Activated naive CD8-positive, alpha-beta T cell treated with anti-CD3 and anti-CD28 coated beads, Interleukin-2, amount 10 ng/mL, durations not matched to agents 7 days and 5 days (primary cell): Measurements from ENCODE around the gene TGM4. TPM values are rescaled to one million over a fixed set of nuclear protein-coding genes. Genes with fewer than 3 reads are reported as not detected.

ENCODE experiments used
- ATAC-seq: fragments of 150-1000 bp; cut with Tn5 transposase; one replicate; pipeline ENCODE4 v1.10.0; 2021; ENCODE audit warnings: low read depth, moderate library complexity
- POLR2A ChIA-PET: fragments of 350-600 bp; sonication (Branson Sonifier 250); formaldehyde crosslinking; loops from one replicate; lab custom pipeline; 2021; ENCODE audit warnings: antibody characterized with exemption; lab: Charles Lee
- DNase-seq: peaks from one replicate; pipeline ENCODE4 v3.0.0; 2021
- H3K27ac Mint-ChIP-seq: one replicate; pipeline ENCODE4 v1.8.0; 2022; ENCODE audit warnings: mild to moderate bottlenecking, mixed read lengths
- H3K27me3 Mint-ChIP-seq: one replicate; pipeline ENCODE4 v1.8.0; 2022; ENCODE audit warnings: mild to moderate bottlenecking, moderate library complexity, mixed read lengths
- H3K36me3 Mint-ChIP-seq: one replicate; pipeline ENCODE4 v1.8.0; 2021; ENCODE audit warnings: mild to moderate bottlenecking, mixed read lengths
- H3K4me1 Mint-ChIP-seq: one replicate; pipeline ENCODE4 v1.8.0; 2021; ENCODE audit warnings: mixed read lengths
- H3K4me3 Mint-ChIP-seq: one replicate; pipeline ENCODE4 v1.8.0; 2022; ENCODE audit warnings: mild to moderate bottlenecking, moderate library complexity, mixed read lengths
- H3K9me3 Mint-ChIP-seq: one replicate; pipeline ENCODE4 v1.8.0; 2021; ENCODE audit warnings: mixed read lengths
- total RNA-seq, 2 experiments: library from RNA; stranded (reverse); gene quantifications; one replicate each; pipeline ENCODE4 v1.2.3, GENCODE V29; 2021

Gene TGM4
- total RNA-seq, 2 experiments from 2014 or later: not detected

DNA sequence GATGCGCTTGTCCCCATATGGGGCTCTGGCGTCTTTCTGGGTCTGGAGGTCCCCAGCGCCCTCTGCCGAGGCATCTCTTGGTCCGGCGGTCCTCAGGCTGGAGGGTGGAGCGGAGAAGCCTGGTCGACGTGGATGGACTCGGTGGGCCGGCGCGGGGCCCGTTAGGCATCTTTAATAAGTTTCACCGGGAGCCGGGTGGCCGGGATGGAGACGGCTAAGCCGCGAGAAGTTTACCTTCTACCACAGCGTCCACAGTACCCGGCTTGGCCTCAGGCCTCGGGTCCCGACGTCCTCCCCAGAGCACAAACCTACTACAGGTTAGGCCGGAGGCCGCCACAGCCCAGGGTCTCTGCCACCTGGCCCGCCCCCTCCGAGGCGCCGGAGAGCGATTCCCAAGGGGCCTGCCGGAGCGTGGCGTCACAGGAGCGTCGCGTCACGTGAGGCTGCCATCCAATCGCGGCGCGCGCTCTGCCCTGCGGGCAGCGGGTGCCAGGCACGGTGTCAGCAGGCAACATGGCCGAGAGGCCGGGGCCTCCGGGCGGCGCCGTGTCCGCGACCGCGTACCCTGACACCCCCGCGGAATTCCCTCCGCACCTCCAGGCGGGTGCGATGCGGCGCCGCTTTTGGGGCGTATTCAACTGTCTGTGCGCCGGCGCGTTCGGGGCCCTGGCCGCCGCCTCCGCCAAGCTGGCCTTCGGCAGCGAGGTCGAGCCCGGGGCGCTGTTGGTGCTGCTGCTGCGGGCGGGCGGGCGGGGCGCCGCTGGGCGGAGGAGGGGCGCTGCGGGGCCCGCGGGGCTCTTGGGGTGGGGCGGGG, 12.8 kb upstream of the TGM4 start, which contains the start of gene TMEM42:
TMEM42 (plus strand) TSS at position 501 of the 814 bp plus-strand sequence; CDS start at position 514, 13 bp downstream.
- peak within 1 kb of the TSS; percentile 86 for H3K4me3 Mint-ChIP-seq
- H3K27me3 Mint-ChIP-seq: no peaks in the 10 kb centered on the region
- H3K9me3 Mint-ChIP-seq: no peaks in the 10 kb centered on the region
- POLR2A ChIA-PET: no interaction called here
- DNase-seq (peak; percentile 91), ATAC-seq (peak; percentile 93)
- peaks cover 7% of the 10 kb centered on the region for H3K36me3 Mint-ChIP-seq
- peak within 1 kb of the TSS; percentile 85 for H3K27ac Mint-ChIP-seq
- H3K4me1 Mint-ChIP-seq: peaks cover 28% of the 10 kb centered on the region

DNA sequence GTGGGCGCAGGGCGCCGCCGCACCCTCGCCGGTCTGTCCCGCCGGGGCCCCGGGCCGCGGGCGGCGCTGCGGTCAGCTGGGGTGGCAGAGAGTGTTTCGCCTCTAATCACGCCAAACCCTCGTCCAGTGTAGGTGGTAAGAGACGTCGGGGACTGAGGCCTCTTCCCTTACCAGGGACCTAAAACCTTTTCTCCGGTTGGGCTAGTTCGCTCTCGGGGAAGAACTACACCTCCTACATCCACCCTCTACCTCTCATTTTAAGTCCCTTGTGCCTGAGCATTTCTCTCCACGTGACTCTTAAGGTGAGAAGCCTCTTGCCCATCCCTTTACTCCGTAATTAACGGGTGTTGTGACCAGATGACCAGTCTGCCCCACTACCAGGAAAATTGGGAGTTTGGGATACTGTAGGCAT, 12.2 kb upstream of the TGM4 start:
- POLR2A ChIA-PET: no interaction called here
- Mint-ChIP-seq H3K27me3 (no peaks in the 10 kb centered on the region), H3K27ac (peak overlapping the region; percentile 80), H3K9me3 (no peaks in the 10 kb centered on the region), H3K4me1 (peaks cover 34% of the 10 kb centered on the region), H3K4me3 (peak overlapping the region; percentile 80), H3K36me3 (peaks cover 13% of the 10 kb centered on the region)
- ATAC-seq (peak; percentile 7), DNase-seq (no peak)

DNA sequence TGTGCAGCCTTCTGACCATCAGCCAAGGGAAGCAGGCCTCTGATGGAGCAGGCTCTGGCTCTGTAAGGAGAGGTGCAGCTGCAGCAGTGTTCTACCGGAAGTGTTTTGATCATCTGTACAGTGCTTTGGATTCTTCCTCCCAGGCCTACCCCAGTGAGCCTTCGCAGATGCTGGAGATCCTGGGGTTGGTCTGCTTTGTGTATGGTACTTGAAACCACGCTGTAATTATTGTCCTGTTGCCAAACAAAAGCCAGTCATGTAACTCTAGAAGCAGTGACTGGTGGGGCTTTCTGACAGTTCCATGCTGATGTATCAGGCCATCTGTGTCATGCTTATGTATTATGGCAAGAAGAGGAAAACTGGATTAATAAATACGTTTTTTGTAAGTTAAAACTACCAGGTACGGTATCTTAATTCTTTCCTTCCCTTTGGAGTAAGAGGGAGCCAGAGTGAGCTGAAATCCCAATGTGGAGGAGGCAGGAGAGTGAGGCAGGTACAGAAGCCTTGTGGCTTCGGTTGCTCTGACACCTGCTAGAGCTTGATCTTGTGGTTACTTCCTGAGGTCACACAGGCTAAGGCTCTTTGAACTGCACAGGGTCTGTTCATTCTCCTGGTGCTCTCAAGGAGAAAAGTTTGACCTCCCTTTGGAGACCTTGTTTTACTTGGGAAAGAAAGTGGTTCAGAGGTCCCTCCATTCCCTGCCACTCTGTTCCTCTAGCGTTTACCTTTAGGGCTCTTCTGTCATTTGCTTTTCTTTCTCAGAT, 9.0 kb upstream of the TGM4 start:
- Mint-ChIP-seq H3K4me3 (peak overlapping the region; percentile 60), H3K36me3 (peaks cover 20% of the 10 kb centered on the region), H3K4me1 (peaks cover 35% of the 10 kb centered on the region), H3K9me3 (peaks cover 3% of the 10 kb centered on the region), H3K27ac (peak overlapping the region; percentile 68), H3K27me3 (no peaks in the 10 kb centered on the region)
- POLR2A ChIA-PET: interaction anchor here (0.6 to 0.7 kb wide), 3 partner anchors 31 to 140 kb away, joined by 3 to 7 read pairs (median 4); no protein-coding TSS in a partner anchor
- DNase-seq (peak; percentile 38), ATAC-seq (peak; percentile 27)

DNA sequence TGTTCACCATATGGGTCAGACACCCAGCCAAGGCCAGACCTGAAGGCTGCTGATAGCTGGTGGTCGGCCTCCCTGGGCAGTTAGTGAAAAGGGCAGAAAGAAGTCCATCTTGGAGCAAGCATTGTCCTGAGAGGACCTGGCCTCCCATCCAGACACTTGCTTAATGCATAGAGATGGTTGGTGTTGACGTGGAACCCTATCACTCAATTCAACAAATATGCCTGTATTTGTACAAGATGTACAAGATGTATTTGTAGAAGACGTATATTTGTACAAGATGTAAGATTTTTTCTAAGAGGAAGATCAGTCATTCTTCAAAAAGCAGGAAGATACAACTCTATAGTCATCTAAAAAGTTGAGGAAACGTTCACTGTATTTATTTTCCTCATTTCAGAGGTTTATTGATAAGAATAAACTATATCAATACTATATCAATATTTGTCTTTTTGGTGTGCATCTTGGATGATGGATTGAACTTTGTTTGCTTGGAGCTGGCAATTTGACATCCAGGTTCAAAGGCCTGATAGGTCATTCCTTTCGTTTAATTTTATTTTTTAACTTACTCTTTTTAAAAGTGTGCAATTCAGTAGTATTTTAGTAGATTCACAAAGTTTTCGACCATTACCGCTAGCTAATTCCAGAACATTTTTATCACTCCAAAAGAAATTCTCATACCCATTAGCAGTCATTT, 6.8 kb upstream of the TGM4 start:
- Mint-ChIP-seq H3K4me1 (peaks cover 29% of the 10 kb centered on the region), H3K27me3 (no peaks in the 10 kb centered on the region), H3K36me3 (peaks cover 20% of the 10 kb centered on the region), H3K4me3 (no peak overlapping the region), H3K27ac (no peak overlapping the region), H3K9me3 (peaks cover 3% of the 10 kb centered on the region)
- POLR2A ChIA-PET: no interaction called here
- DNase-seq (no peak), ATAC-seq (no peak)

DNA sequence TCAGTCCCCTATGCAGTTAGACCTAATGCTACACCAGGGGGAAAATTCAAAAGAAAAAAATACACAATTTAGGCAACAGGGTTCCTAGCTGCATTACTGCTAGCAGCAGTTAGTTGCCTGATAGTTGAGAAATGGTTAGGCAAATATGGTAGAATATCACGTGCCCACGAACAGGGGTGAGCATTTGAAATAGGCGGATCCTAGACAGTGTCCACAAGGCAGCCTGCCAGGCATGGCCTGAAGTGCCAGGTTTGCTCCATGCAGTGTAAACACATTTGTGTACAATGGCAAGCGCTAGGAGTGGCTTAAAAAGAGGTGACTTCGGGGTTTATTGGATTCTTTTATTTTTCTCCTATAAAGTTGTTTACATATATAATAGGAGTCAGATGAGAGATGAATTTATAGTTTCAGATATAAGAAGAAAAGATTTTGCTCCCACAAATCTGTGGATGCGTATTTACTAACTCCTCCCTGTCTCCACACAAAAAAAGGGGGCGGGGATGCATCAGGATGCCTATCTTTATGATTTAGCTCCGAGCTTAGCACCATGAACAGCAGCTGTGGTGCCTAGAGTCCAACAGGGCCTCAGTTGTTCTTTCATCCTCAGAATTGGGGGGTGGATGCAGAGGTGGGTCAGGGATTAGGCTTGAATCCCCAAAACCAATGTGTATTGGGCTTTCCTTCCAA, 3.9 kb upstream of the TGM4 start:
- Mint-ChIP-seq H3K36me3 (peaks cover 17% of the 10 kb centered on the region), H3K9me3 (peaks cover 3% of the 10 kb centered on the region), H3K4me3 (no peak overlapping the region), H3K27me3 (no peaks in the 10 kb centered on the region), H3K27ac (no peak overlapping the region), H3K4me1 (peaks cover 15% of the 10 kb centered on the region)
- ATAC-seq: no peak
- no peak for DNase-seq
- POLR2A ChIA-PET: no interaction called here

DNA sequence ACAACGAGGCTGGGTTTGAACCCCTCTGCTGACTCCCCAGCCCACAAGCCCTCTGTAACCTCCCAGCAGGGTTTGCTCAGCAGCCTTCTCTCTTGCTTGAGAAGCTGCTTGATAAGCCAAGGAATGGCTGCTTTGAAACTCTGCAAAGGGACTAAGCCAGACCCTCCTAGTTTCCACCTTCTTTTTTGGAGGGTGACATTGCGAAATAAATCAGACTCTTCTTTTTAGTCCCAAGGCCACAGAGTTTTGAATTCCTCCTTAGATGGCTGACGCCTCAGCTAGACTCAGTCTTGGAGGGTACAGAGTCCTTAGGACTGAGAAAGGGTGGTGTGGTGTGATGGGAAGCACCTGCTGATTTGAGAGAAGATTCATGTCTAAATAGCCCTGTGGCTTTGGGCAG, 1.2 kb downstream of the TGM4 start:
- H3K27ac Mint-ChIP-seq: no peak overlapping the region
- no peak overlapping the region for H3K4me3 Mint-ChIP-seq
- no peaks in the 10 kb centered on the region for H3K36me3 Mint-ChIP-seq
- no peaks in the 10 kb centered on the region for H3K9me3 Mint-ChIP-seq
- no peak for ATAC-seq
- no peaks in the 10 kb centered on the region for H3K4me1 Mint-ChIP-seq
- H3K27me3 Mint-ChIP-seq: peaks cover 3% of the 10 kb centered on the region
- POLR2A ChIA-PET: no interaction called here
- no peak for DNase-seq

DNA sequence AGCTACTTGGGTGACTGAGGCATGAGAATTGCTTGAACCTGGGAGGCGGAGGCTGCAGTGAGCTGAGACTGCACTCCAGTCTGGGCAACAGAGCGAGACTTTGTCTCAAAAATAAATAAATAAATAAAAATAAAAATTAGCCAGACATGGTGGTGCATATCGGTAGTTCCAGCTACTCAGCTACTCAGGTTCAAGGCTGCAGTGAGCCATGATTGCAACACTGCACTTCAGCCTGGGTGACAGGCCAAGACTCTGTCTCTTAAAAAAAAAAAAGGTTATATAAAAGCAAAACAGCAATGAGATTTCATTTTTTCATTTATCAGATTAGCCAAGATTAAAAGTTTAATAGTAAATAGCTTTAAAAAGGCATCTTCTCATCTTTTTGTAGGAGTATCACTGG, 2.9 kb downstream of the TGM4 start:
- ATAC-seq: no peak
- no peak for DNase-seq
- no peak overlapping the region for H3K27ac Mint-ChIP-seq
- POLR2A ChIA-PET: no interaction called here
- no peak overlapping the region for H3K4me3 Mint-ChIP-seq
- peaks cover 12% of the 10 kb centered on the region for H3K27me3 Mint-ChIP-seq
- no peaks in the 10 kb centered on the region for H3K9me3 Mint-ChIP-seq
- no peaks in the 10 kb centered on the region for H3K4me1 Mint-ChIP-seq
- no peaks in the 10 kb centered on the region for H3K36me3 Mint-ChIP-seq

DNA sequence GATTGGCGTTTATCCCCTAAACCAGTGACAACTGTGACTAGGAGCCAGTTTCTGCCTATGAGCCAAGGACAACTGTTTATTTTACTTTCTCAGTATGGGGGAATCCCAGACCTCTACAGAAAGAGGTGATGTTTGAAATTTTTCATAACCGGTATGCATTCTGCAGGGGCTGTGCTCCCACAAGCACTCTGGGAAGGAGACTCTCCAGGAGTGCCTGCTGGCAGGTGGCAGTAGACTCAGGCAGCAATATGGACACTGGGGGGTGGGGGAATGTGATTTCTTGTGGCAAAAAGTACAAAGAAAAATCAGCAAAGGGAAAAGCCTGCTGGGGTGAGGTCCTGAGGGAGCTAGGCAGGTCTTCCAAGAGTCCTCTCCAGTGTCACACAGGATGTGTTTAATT, 5.9 kb downstream of the TGM4 start:
- Mint-ChIP-seq H3K27me3 (peaks cover 14% of the 10 kb centered on the region), H3K27ac (no peak overlapping the region), H3K4me3 (no peak overlapping the region), H3K4me1 (no peaks in the 10 kb centered on the region), H3K9me3 (no peaks in the 10 kb centered on the region), H3K36me3 (no peaks in the 10 kb centered on the region)
- POLR2A ChIA-PET: no interaction called here
- ATAC-seq: no peak
- no peak for DNase-seq

DNA sequence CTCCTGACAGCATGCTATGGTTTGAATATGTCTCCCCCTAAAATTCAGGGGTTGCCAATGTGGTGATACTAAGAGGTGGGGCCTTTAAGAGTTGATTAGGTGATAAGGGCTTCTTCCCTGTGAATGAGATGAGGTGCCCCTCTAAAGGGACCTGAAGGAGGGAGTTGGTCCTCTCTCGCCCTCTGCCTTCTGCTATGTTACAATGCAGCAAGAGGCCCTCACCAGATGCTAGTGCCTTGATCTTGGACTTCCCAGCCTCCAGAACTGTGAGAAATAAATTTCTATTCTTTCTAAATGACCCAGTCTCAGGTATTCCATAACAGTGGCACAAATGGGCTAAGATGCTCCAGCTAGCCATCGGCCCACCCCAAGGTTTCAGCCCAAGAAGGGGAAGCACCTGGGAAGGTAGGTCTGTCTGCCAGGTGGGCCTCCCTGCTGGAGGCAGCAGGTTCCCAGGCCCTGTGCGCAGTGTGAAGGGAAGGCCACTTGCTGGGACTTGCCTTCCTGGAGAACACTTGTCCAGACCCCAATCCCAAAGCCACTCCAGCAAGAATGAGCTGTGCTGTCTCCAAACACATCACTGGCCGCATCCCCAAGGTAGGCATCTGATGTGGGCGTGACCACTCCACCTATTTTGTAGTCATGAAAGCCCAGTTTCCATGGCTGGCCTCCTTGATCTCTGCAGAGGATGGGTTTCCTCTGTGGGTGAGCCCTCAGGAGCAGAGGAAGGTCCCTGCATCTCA, 9.0 kb downstream of the TGM4 start:
- POLR2A ChIA-PET: no interaction called here
- peaks cover 20% of the 10 kb centered on the region for H3K27me3 Mint-ChIP-seq
- no peaks in the 10 kb centered on the region for H3K4me1 Mint-ChIP-seq
- no peak for DNase-seq
- no peak overlapping the region for H3K4me3 Mint-ChIP-seq
- no peak for ATAC-seq
- no peak overlapping the region for H3K27ac Mint-ChIP-seq
- no peaks in the 10 kb centered on the region for H3K9me3 Mint-ChIP-seq
- no peaks in the 10 kb centered on the region for H3K36me3 Mint-ChIP-seq

DNA sequence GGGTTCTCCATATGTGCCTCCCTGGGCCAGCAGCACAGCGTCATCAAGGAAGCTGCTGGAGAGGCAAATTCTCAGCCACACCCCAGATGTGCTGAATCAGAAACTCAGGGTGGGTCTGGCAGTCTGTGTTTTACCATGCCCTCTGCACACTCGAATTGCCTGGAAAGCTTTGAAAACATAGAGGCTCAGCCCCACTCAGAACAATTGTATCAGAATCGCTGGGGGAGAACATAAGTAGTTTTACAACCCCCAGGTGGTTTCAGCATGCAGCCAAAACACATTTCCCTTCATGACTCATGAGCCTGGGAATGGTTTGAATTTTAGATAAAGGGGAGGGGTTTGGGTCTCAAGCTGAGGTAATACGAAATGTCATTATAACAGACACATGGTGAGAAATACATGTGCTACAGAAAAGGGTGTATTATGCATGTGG, 9.6 kb downstream of the TGM4 start:
- H3K27ac Mint-ChIP-seq: no peak overlapping the region
- H3K36me3 Mint-ChIP-seq: no peaks in the 10 kb centered on the region
- ATAC-seq (no peak), DNase-seq (no peak)
- H3K9me3 Mint-ChIP-seq: no peaks in the 10 kb centered on the region
- H3K27me3 Mint-ChIP-seq: peaks cover 20% of the 10 kb centered on the region
- no peak overlapping the region for H3K4me3 Mint-ChIP-seq
- no peaks in the 10 kb centered on the region for H3K4me1 Mint-ChIP-seq
- POLR2A ChIA-PET: no interaction called here

DNA sequence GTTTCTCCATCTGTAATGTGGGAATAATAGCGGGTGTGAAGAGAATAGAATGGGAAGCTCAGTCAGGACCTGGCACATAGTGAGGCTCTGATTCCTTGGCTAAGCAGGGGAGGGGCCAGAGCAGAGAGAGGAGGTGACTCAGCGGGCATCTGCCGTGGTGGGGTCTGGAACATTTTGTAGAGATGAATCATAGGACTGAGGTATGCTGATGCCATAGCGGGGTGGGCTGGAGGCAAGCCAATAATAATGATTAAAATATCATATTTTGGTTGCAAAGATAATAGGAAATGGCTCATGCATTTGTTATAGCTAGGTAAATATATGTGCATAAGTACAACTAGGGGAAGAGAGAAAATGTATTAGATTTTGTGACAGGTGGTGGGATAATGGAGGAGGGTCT, 11.2 kb downstream of the TGM4 start:
- Mint-ChIP-seq H3K9me3 (no peaks in the 10 kb centered on the region), H3K27ac (no peak overlapping the region)
- no peak for ATAC-seq

DNA sequence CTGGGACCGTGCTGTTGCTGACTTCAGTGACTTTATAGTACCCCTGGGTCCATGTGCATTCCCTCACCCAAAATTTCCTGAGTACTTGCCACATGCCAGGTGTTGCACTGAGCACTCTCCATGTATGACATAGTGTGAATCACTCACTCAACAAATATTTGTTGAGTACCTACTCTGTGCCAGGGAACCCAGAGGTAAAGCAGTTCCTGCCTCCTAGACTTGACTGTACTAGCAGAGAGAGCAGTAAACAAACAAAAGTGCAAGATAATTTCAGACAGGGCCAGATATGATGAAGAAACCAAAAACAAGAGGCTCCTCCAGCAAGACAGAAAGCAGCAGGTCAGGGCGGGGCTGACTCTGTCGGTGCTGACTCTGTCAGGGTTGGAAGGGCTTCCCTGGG, 12.2 kb downstream of the TGM4 start:
- Mint-ChIP-seq H3K27me3 (peaks cover 13% of the 10 kb centered on the region), H3K4me3 (no peak overlapping the region), H3K27ac (no peak overlapping the region), H3K4me1 (peaks cover 3% of the 10 kb centered on the region), H3K9me3 (no peaks in the 10 kb centered on the region), H3K36me3 (no peaks in the 10 kb centered on the region)
- DNase-seq (no peak), ATAC-seq (no peak)
- POLR2A ChIA-PET: no interaction called here

More for the DNA sequence above, 11.2 kb downstream of the TGM4 start:
- Mint-ChIP-seq H3K27me3 (peaks cover 16% of the 10 kb centered on the region), H3K36me3 (no peaks in the 10 kb centered on the region), H3K4me1 (no peaks in the 10 kb centered on the region), H3K4me3 (no peak overlapping the region)
- no peak for DNase-seq
- POLR2A ChIA-PET: no interaction called here
